Mesangial cell (primary cell): ENCODE data around the gene IL1RL2. TPM values are rescaled to one million over a fixed set of nuclear protein-coding genes. Genes with fewer than 3 reads are reported as not detected.

ENCODE experiments used
- total RNA-seq: library from RNA; depleted of rRNA; stranded (reverse); fragments of >200 nt; gene quantifications from 2 replicates; pipeline ENCODE4 v1.2.3, GENCODE V29; 2015

The IL1RL2 gene
- total RNA-seq = 0.51 TPM in 1 of 2 replicates, not detected in the other

GRCh38 chr2:102186791-102187495, at the start of gene IL1RL2:
Gene IL1RL2, plus strand, starts transcription at chr2:102187023. Its CDS starts 845 bp downstream, at chr2:102187868.

GRCh38 chr2:102141970-102142828, 44.6 kb upstream of the IL1RL2 start, which contains the start of gene IL1R1:
Gene IL1R1, plus strand, starts transcription at chr2:102142746. Its CDS starts 14,979 bp downstream, at chr2:102157725.

Other genes starting within 250 kb of the IL1RL2 start
- gene IL1R2, start 195.1 kb upstream of the IL1RL2 start, total RNA-seq = 0.38 TPM in 1 of 2 replicates, not detected in the other
- gene IL1R1, start 44.3 kb upstream of the IL1RL2 start, total RNA-seq = 10.3 and 36.4 TPM in 2 replicates
- under 0.01 TPM in 1 of 2 replicates, not detected in the other for gene IL1RL1, start 124.5 kb downstream of the IL1RL2 start, total RNA-seq
- 0.49 and 0.51 TPM in 2 replicates for gene IL18R1, start 168.8 kb downstream of the IL1RL2 start, total RNA-seq
- gene IL18RAP, start 236.1 kb downstream of the IL1RL2 start, total RNA-seq = not detected in 2 replicates